Prostate gland (tissue), 2 donors: ENCODE results near the gene ROBO1. TPM values are rescaled to one million over a fixed set of nuclear protein-coding genes. Genes with fewer than 3 reads are reported as not detected.

ENCODE experiments used
- DNase-seq: peaks from one replicate; pipeline ENCODE4 v3.0.0-alpha.2; 2019; ENCODE audit warnings: low spot score
- H3K27ac ChIP-seq, 2 donors: fragments of 200-600 bp; sonication (generic); 2 replicates each; pipeline ENCODE4 v1.5.1; 2017 to 2019
- H3K27me3 ChIP-seq: fragments of 200-600 bp; sonication (generic); replicated peaks from 2 replicates; pipeline ENCODE4 v1.5.1; 2019; ENCODE audit not compliant: insufficient read depth
- H3K36me3 ChIP-seq, 2 donors: fragments of 200-600 bp; sonication (generic); 1 replicate in 1 of 2; 2 replicates in 1 of 2; pipeline versions ENCODE4 v1.5.1 to v1.8.1; 2017 to 2019
- H3K4me1 ChIP-seq: fragments of 200-600 bp; sonication (generic); replicated peaks from 2 replicates; pipeline ENCODE4 v1.5.1; 2019
- H3K4me3 ChIP-seq, 2 donors: fragments of 200-600 bp; sonication (generic); 2 replicates each; pipeline ENCODE4 v1.5.1; 2017 to 2019
- H3K9me3 ChIP-seq: fragments of 200-600 bp; sonication (generic); 2 replicates; pipeline ENCODE4 v1.5.1; 2017
- CTCF ChIP-seq, 4 experiments: fragments of 200-600 bp in 2 of 4; fragments of 450-650 bp in 2 of 4; sonication (generic) in 2 of 4; IDR thresholded peaks; 1 replicate in 3 of 4; 2 replicates in 1 of 4; pipeline ENCODE4 v1.5.1; 2016 to 2019; ENCODE audit warnings: antibody characterized with exemption in 4 of 4, mild to moderate bottlenecking in 2 of 4, moderate library complexity in 2 of 4
- POLR2A ChIP-seq: fragments of 450-650 bp; IDR thresholded peaks from one replicate; pipeline ENCODE4 v1.6.1; 2016; ENCODE audit warnings: antibody characterized with exemption, mild to moderate bottlenecking
- POLR2AphosphoS5 ChIP-seq: sonication (generic); formaldehyde crosslinking; IDR thresholded peaks from one replicate; pipeline ENCODE4 v1.6.1; 2017; ENCODE audit warnings: antibody characterized with exemption
- WGBS: methylation state at CpG from one replicate; pipeline ENCODE4 v1.1.5; 2018; 5-methylcytosine and 5-hydroxymethylcytosine counted together
- intact Hi-C: fragments of 100-400 bp; cut with DNase I; formaldehyde crosslinking; loops from one replicate; pipeline ENCODE4 v1.14.2; 2022
- total RNA-seq, 2 donors: library from RNA; depleted of rRNA; stranded (reverse); fragments of >200 nt; gene quantifications; one replicate each; pipeline ENCODE4 v1.1.0, GENCODE V29; 2016

ROBO1 gene
- total RNA-seq, 2 donors from 2014 or later, result 37.6 to 50.8 TPM

GRCh38 chr3:79245284-79246138 lies 522.3 kb downstream of the ROBO1 start:
- Histone ChIP-seq H3K4me1 (no peaks in the 10 kb centered on the region), H3K4me3 (no peak overlapping the region), H3K27ac (no peak overlapping the region), H3K36me3 (no peaks in the 10 kb centered on the region), H3K9me3 (no peaks in the 10 kb centered on the region), H3K27me3 (no peaks in the 10 kb centered on the region)
- 41% methylated on average over 1 of the region's 1 CpG for WGBS
- intact Hi-C loops, result no loop called here
- TF ChIP-seq CTCF (IDR thresholded peaks at IDR 0.05), result no peak
- TF ChIP-seq POLR2AphosphoS5, result no peak
- TF ChIP-seq POLR2A, result no peak
- no peak for DNase-seq

DNA sequence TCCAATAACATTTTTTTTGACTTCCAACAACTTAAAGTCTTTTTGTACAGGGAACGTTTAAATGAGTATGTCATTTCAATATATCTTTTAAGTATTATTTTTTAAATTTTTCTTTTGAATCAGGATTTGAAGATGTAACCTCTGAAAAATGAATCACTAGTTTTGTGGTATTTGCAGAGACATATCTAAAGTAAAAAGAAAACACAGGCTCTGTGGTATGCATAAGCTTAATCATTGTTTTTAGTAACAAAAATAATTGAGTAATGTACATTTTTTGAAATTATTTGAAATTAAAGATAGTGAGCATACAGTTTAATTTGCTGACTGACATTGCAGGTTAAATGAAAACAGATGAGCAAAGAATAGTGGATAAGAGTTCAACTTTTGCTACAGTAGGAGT lies 531.3 kb downstream of the ROBO1 start:
- H3K4me1 ChIP-seq, result no peaks in the 10 kb centered on the region
- H3K4me3 ChIP-seq, result no peak overlapping the region
- H3K27me3 ChIP-seq, result no peaks in the 10 kb centered on the region
- WGBS, result 90% methylated on average over 1 of the region's 1 CpG
- no peak overlapping the region for H3K27ac ChIP-seq
- intact Hi-C loops, result no loop called here
- no peak for DNase-seq
- no peaks in the 10 kb centered on the region for H3K9me3 ChIP-seq
- H3K36me3 ChIP-seq, result no peaks in the 10 kb centered on the region
- TF ChIP-seq POLR2A (no peak), POLR2AphosphoS5 (no peak), CTCF (IDR thresholded peaks at IDR 0.05) (no peak)

GRCh38 chr3:79233431-79234060 lies 534.3 kb downstream of the ROBO1 start:
- TF ChIP-seq POLR2AphosphoS5 (no peak), POLR2A (no peak), CTCF (IDR thresholded peaks at IDR 0.05) (no peak)
- intact Hi-C loops, result no loop called here
- 84% methylated on average over 7 of the region's 7 CpGs for WGBS
- no peak overlapping the region for H3K4me3 ChIP-seq
- H3K4me1 ChIP-seq, result no peaks in the 10 kb centered on the region
- no peaks in the 10 kb centered on the region for H3K9me3 ChIP-seq
- no peaks in the 10 kb centered on the region for H3K36me3 ChIP-seq
- no peak for DNase-seq
- no peak overlapping the region for H3K27ac ChIP-seq
- no peaks in the 10 kb centered on the region for H3K27me3 ChIP-seq

DNA sequence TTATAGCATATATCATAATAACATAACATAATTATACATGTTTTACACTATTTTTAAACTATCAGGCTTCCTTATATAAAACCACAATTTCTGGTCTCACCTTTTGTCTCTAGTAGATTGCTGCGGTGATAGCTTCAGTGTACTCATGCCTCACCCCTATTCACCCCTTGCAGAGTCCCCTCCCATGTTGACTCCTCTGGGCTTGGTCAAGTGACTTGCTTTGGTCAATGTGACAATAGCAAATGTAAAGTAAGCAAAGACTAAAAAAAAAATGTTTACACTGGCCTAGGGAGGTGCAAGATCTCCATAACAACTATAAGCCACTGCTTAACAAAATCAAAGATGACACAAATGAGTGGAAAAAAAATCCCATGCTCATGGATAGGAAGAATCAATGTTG lies 537.5 kb downstream of the ROBO1 start:
- no peaks in the 10 kb centered on the region for H3K9me3 ChIP-seq
- H3K4me1 ChIP-seq, result no peaks in the 10 kb centered on the region
- H3K27ac ChIP-seq, result no peak overlapping the region
- WGBS, result 86% methylated on average over 1 of the region's 1 CpG
- H3K36me3 ChIP-seq, result no peaks in the 10 kb centered on the region
- TF ChIP-seq POLR2AphosphoS5, result no peak
- TF ChIP-seq POLR2A, result no peak
- no peak for TF ChIP-seq CTCF (IDR thresholded peaks at IDR 0.05)
- no peaks in the 10 kb centered on the region for H3K27me3 ChIP-seq
- intact Hi-C loops, result no loop called here
- no peak overlapping the region for H3K4me3 ChIP-seq
- DNase-seq, result no peak
